NCI-H128 (cell line): Measurements from ENCODE around the gene LPCAT1.
"Not testable (repeated sequence)": the region's sequence is repeated elsewhere in the genome, so short reads cannot be mapped to it uniquely, and the experiment has no call there.

Source experiments
- DNase-seq: peaks from one replicate; lab custom pipeline; 2025; ENCODE audit not compliant: unreplicated experiment; lab: John Stamatoyannopoulos, UW

The LPCAT1 gene

GRCh38 chr5:1541702-1542400 is 18.1 kb upstream of the LPCAT1 start:
- no peak for DNase-seq

GRCh38 chr5:1540831-1541701 is 17.3 kb upstream of the LPCAT1 start:
- DNase-seq, result no peak

GRCh38 chr5:1540166-1540565 is 16.4 kb upstream of the LPCAT1 start:
- no peak for DNase-seq

GRCh38 chr5:1539393-1540161 is 15.8 kb upstream of the LPCAT1 start:
- not testable (repeated sequence) for DNase-seq

DNA sequence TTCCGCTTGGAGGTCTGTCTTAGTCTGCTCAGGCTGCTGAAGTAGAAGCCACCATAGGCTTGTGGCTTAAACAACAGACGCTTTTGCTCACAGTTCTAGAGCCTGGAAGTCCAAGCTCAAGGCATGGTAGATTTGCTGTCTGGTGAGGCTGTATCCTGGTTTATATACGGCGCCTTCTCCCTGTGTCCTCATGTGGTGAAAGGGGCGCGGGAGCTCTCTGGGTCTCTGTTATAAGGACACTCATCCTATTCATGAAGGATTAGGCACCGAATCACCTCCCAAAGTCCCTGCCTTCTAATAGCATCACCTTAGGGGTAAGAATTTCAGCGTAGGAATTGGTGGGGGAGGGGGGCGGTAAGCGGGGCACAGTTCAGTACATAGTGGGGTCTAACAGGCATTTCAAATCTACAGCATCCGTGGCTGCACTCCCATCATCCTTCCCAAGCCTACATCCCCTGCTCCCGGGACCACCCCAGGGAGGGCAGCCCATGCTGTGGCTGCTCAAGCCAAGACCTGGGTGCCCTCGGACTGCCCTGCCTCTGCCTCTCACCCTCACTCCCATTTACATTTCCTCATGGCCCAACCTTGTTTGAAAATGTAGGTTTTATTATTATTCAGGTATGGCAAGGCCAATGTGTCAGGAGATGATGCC is 15.1 kb upstream of the LPCAT1 start:
- DNase-seq, result no peak

DNA sequence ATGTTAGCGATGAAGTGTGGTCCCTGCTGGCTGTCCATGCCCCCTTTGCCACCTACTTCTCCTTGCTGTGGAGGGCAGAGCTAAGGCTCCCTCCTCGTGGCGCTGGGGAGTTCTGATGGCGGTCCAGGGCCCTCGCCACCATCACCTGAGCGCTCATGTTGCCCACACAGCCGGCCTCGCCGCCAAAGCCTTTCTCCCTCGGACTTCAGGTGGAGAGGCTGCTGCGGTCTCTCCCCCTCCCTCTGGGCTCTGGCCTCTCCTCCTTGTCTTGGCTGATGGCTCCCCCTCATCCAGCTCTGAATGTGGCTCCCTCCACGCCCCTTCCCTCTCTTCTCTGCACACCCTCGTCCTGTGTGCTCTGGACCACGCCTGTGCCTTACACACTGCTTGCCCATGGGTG is 14.5 kb upstream of the LPCAT1 start:
- DNase-seq, result no peak

GRCh38 chr5:1537603-1538154 is 13.9 kb upstream of the LPCAT1 start:
- DNase-seq, result no peak

- no peak for DNase-seq
These were observed 13.3 kb upstream of the LPCAT1 start for GRCh38 chr5:1536871-1537602.

DNA sequence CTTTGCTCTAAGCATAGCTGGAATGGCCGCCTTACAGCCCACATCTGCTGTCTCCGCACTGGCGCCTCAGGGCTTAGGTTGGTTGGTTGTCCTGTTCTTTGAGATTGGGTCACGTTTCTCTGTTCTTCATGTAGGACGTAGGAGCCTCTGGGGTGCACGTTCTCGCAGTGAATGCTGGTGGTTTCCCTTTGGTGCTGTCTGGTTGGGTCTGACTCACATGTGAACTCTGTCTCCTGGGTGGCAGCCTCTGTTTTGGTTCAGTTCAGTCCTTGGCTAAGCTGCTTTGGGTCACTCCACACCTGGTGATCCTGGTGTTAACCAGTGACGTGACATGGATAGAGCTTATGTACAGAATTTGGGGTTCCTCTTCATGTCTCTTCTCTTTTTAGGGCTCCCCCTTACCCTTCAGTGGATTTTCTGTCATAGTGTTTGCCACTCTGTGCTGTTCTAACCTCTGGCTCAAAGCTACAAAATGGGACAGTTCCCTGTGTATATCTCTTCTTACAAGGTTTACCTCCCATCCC is 12.6 kb upstream of the LPCAT1 start:
- DNase-seq, result no peak

DNA sequence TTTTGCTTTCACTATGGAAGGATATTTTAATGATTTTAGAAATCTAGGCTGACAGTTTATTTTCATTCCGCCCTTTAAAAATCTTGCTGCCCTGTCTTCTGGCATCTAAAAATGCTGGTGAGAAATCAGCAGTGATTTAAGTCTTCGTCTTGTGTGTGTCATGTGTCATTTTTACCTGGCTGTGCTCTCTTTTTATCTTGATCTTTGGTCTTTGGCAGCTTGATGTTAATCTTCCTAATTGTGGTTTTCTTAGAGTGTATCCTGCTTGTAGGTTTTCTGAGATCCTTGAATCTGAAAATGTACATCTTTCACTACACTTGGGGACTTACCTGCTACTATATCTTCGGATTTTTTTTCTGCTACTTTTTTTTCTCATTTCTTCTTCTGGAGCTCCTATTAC is 11.9 kb upstream of the LPCAT1 start:
- no peak for DNase-seq

GRCh38 chr5:1532384-1532783 is 8.6 kb upstream of the LPCAT1 start:
- no peak for DNase-seq

- no peak for DNase-seq
These were observed 5.7 kb upstream of the LPCAT1 start for GRCh38 chr5:1529498-1529897.

- DNase-seq, result no peak
These were observed 3.9 kb upstream of the LPCAT1 start for GRCh38 chr5:1527533-1528205.

GRCh38 chr5:1526681-1527131 is 2.9 kb upstream of the LPCAT1 start:
- DNase-seq, result no peak

DNA sequence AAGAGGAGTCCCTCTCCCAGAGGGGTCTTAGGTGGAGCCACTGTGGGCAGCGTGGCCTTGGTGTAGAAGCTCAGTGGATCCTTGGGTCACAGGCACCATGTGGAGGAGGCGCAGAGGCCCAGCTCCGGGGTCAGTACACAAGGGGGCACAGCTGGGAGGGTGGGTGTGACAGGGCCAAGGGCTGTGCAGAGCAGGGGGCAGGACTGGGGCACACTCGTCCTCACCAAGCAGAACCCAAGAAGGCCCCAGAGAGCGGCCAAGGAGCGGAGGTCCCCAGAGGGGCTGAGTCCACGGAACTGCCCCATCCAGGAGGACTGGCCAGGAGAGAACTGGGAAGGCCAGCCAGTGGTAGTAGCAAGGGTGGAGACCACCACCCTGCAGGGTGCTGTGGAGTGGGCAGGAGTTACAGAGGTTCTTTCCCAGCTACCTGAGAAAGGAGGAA is 2.5 kb upstream of the LPCAT1 start:
- DNase-seq, result no peak

DNA sequence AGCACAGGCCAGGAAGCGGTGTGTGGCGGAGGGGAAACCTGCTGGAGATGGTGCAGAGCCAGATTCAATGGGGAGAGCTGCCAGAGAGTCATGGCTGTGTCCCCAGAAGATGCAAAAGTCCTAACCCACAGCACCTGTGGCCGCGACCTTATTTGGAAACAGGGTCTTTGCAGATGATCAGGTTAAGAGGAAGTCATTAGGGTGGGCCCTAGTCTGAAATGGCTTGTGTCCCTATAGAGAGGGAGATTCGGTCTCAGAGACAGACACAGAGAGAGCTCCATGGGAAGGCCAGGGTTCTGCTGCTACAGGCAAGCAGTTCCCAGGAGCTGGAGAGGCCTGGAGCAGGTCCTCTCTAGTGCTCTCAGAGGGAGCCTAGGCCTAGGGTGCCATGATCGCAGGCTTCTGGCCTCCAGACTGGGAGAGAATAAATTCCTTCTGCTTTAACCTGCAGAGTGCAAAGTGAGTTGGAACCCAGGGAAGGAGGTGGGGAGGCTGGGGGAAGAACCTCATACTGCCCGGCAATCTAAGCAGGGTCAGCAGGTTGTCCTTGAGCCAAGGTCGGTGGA is 1.9 kb upstream of the LPCAT1 start:
- DNase-seq, result no peak

DNA sequence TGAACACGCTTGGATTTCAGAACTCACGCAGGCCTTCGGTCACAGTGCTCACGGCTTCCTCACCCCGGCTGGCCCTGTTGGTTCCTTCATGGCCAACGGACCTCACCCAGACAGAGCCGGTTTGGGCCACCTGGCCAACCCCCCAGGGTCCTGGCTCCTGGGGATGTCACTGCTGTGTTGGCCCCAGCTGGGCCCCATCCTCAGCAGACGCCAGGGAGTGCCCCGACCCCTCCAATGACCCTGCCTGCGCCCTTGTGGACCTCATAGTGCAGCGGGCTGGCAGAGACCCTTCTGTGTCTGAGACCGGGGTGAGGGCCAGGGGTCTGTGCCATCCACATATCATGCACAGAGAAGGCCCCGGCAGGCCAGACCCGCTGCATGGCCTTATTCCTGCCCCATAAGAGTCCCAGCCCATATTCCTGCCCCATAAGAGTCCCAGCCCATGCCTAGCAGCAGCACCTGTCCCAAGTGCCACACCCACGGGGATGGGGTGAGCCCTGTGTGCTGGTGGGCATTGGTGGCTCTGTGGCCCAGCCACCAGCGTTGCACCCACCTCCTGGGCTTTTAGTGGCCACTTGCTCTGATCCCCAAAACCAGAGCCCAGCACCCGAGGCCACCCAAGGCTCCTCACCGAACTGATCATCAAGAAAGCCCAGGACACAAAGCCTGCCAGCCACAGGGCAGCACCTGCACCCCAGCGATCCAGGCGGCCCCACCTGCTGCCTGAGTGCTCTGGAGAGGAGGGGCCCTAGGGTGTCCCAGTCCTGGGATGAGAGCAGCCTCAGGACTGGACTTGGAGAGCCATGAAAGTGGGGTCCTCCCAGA is 1.3 kb upstream of the LPCAT1 start:
- no peak for DNase-seq

DNA sequence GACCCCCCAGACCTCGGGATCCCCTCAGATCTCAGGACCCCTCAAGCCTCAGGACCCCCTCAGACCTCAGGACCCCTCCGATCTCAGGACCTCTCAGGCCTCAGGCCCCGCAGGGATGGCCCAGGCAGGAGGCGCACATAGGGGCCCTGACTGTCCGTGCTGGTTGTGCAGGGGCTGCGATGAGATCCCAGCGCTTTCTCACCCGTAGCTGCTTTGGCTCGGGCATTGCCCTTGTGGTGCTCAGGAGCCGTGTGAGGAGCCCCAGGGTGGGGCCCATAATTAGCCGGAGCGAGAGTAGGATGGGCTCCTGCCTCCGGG is 680 bp upstream of the LPCAT1 start:
- no peak for DNase-seq
